Osteocyte (in vitro differentiated cells): ENCODE measurements around the gene SPAG16. TPM values are rescaled to one million over a fixed set of nuclear protein-coding genes. Genes with fewer than 3 reads are reported as not detected.
"Not testable (repeated sequence)": the region's sequence is repeated elsewhere in the genome, so short reads cannot be mapped to it uniquely, and the experiment has no call there.

ENCODE experiments used
- DNase-seq: peaks from one replicate; pipeline ENCODE4 v3.0.0; 2021; ENCODE audit warnings: mixed read lengths; ENCODE audit not compliant: unreplicated experiment; ENCODE audit errors: extremely low spot score
- H3K27ac Mint-ChIP-seq: one replicate; pipeline ENCODE4 v1.8.0; 2021; ENCODE audit warnings: mild to moderate bottlenecking, mixed read lengths; ENCODE audit not compliant: unreplicated experiment
- H3K27me3 Mint-ChIP-seq: one replicate; pipeline ENCODE4 v1.8.0; 2021; ENCODE audit warnings: mixed read lengths; ENCODE audit not compliant: unreplicated experiment
- H3K36me3 Mint-ChIP-seq: one replicate; pipeline ENCODE4 v1.8.0; 2021; ENCODE audit warnings: mixed read lengths; ENCODE audit not compliant: unreplicated experiment
- H3K4me1 Mint-ChIP-seq: one replicate; pipeline ENCODE4 v1.8.0; 2021; ENCODE audit warnings: mixed read lengths; ENCODE audit not compliant: unreplicated experiment
- H3K4me3 Mint-ChIP-seq: one replicate; pipeline ENCODE4 v1.8.0; 2021; ENCODE audit warnings: mild to moderate bottlenecking, moderate library complexity, mixed read lengths; ENCODE audit not compliant: unreplicated experiment
- H3K9me3 Mint-ChIP-seq: one replicate; pipeline ENCODE4 v1.8.0; 2021; ENCODE audit warnings: mixed read lengths; ENCODE audit not compliant: unreplicated experiment
- CTCF ChIP-seq: fragments of 200-600 bp; sonication (generic); IDR thresholded peaks from 2 replicates; pipeline ENCODE4 v1.5.0; 2021; ENCODE audit warnings: antibody characterized with exemption, mild to moderate bottlenecking, moderate library complexity
- total RNA-seq: library from RNA; stranded (reverse); gene quantifications from 2 replicates; pipeline ENCODE4 v1.2.1, GENCODE V29; 2021

Gene SPAG16
- total RNA-seq, 1 donor from 2014 or later: 20.7 TPM

- TF ChIP-seq CTCF: no peak
- no peak overlapping the region for H3K27ac Mint-ChIP-seq
- H3K4me1 Mint-ChIP-seq: no peaks in the 10 kb centered on the region
- H3K9me3 Mint-ChIP-seq: no peaks in the 10 kb centered on the region
- DNase-seq: no peak
- no peaks in the 10 kb centered on the region for H3K36me3 Mint-ChIP-seq
- no peaks in the 10 kb centered on the region for H3K27me3 Mint-ChIP-seq
- H3K4me3 Mint-ChIP-seq: no peak overlapping the region
Measured at GRCh38 chr2:214052235-214052634, 768.0 kb downstream of the SPAG16 start.

DNA sequence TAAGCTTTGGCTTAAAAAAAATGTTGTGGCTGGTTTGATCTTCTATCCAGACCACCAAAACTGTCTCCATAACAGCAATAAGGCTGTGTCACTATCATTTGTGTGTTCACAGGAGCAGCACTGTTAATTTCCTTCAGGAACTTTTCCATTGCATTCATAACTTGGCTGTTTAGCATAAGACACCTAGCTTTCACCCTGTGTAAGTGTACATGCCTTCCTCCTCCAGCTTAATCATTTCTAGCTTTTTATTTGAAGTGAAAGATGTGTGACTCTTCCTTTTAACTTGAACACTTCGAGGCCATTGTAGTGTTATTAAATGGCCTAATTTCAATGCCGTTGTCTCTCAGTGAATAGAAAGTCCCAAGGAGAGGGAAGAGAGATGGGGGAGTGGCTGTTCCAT is 773.7 kb downstream of the SPAG16 start:
- no peak for TF ChIP-seq CTCF
- no peak for DNase-seq
- Mint-ChIP-seq H3K9me3 (no peaks in the 10 kb centered on the region), H3K4me3 (no peak overlapping the region), H3K4me1 (no peaks in the 10 kb centered on the region), H3K27me3 (no peaks in the 10 kb centered on the region), H3K36me3 (peaks cover 2% of the 10 kb centered on the region), H3K27ac (no peak overlapping the region)

GRCh38 chr2:214062279-214062678 is 778.0 kb downstream of the SPAG16 start:
- H3K27me3 Mint-ChIP-seq, DNase-seq: not testable (repeated sequence)

GRCh38 chr2:214064471-214064870 is 780.2 kb downstream of the SPAG16 start:
- Mint-ChIP-seq H3K27me3 (no peaks in the 10 kb centered on the region), H3K4me1 (peaks cover 8% of the 10 kb centered on the region), H3K36me3 (peaks cover 2% of the 10 kb centered on the region), H3K9me3 (peaks cover 5% of the 10 kb centered on the region), H3K27ac (no peak overlapping the region), H3K4me3 (no peak overlapping the region)
- no peak for DNase-seq
- TF ChIP-seq CTCF: no peak

More at GRCh38 chr2:214062279-214062678, 778.0 kb downstream of the SPAG16 start:
- not testable (repeated sequence) for H3K4me3 Mint-ChIP-seq, H3K36me3 Mint-ChIP-seq, H3K4me1 Mint-ChIP-seq, H3K9me3 Mint-ChIP-seq, H3K27ac Mint-ChIP-seq

GRCh38 chr2:214066862-214067261 is 782.6 kb downstream of the SPAG16 start:
- Mint-ChIP-seq H3K36me3 (peaks cover 2% of the 10 kb centered on the region), H3K27ac (no peak overlapping the region), H3K4me1 (peaks cover 11% of the 10 kb centered on the region), H3K9me3 (peaks cover 5% of the 10 kb centered on the region), H3K4me3 (no peak overlapping the region), H3K27me3 (no peaks in the 10 kb centered on the region)
- DNase-seq: no peak
- no peak for TF ChIP-seq CTCF

- peak overlapping the region; percentile 66 for H3K27ac Mint-ChIP-seq
- no peak for TF ChIP-seq CTCF
- no peaks in the 10 kb centered on the region for H3K27me3 Mint-ChIP-seq
- H3K4me1 Mint-ChIP-seq: peaks cover 11% of the 10 kb centered on the region
- H3K4me3 Mint-ChIP-seq: peak overlapping the region; percentile 36
- no peaks in the 10 kb centered on the region for H3K36me3 Mint-ChIP-seq
- no peaks in the 10 kb centered on the region for H3K9me3 Mint-ChIP-seq
- DNase-seq: no peak
Measured at GRCh38 chr2:214069254-214069653, 785.0 kb downstream of the SPAG16 start.
